ENCODE data around the gene SCAMP1. TPM values are rescaled to one million over a fixed set of nuclear protein-coding genes. Genes with fewer than 3 reads are reported as not detected.
"Not testable (repeated sequence)": the region's sequence is repeated elsewhere in the genome, so short reads cannot be mapped to it uniquely, and the experiment has no call there.

SCAMP1 gene
- total and polyA plus RNA-seq, 5 donors = 14.6 to 44.1 (median 40.1) TPM

DNA sequence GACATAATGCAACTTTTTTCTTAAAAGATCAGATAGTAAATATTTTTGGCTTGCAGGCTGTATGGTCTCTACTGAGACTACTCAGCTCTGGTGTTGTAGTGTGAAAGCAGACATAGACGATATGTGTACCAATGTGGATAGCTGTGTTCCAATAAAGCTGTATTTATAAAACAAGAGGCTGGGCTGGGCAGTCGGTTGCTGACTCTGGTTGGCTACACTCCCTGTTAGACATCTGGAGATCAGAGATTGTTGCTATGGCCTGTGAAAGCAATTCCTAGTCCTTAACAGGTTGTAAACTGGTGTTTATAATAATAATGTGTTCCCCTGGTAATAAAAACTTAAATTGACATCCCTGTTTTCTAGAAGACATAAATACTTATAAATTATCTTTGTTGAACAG, 24.4 kb upstream of the SCAMP1 start:
- WGBS = 57% methylated on average over 2 of the region's 2 CpGs
- ATAC-seq = no peak

DNA sequence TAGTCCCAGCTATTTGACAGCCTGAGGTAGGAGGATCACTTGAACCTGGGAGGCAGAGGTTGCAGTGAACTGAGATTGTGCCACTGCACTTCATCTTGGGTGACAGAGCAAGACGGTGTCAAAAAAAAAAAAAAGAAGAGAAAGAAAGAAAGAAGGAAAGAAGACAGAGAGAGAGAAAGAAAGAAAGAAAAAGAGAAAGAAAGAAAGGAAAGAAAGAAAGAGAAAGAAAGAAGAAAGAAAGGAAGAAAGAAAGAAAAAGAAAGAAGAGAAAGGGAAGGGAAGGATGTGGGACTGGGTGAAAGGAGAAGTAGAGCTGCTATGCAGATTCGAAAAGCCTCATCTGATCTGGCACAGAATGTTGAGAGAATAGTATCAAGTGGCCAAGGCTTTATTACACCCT, 23.7 kb upstream of the SCAMP1 start:
- H3K9me3 ChIP-seq (ENCODE audit: control insufficient read depth, low read length) = no peaks in the 10 kb centered on the region
- no peak for ATAC-seq
- intact Hi-C loops (cut with DNase I) = no loop called here
- H3K4me3 ChIP-seq (ENCODE audit: low read length) = no peak overlapping the region
- no peak for DNase-seq
- no peaks in the 10 kb centered on the region for H3K27me3 ChIP-seq (ENCODE audit: control insufficient read depth, insufficient read depth)
- H3K4me1 ChIP-seq (ENCODE audit: control insufficient read depth, insufficient read depth, low read length) = no peaks in the 10 kb centered on the region
- H3K27ac ChIP-seq (ENCODE audit: low read length) = no peak overlapping the region
- 96% methylated on average over 2 of the region's 2 CpGs for WGBS

More for the DNA sequence above, 24.4 kb upstream of the SCAMP1 start:
- no peak for DNase-seq
- Histone ChIP-seq H3K4me1 (ENCODE audit: control insufficient read depth, insufficient read depth, low read length) (no peaks in the 10 kb centered on the region), H3K27ac (ENCODE audit: low read length) (no peak overlapping the region), H3K9me3 (ENCODE audit: control insufficient read depth, low read length) (no peaks in the 10 kb centered on the region), H3K27me3 (ENCODE audit: control insufficient read depth, insufficient read depth) (no peaks in the 10 kb centered on the region), H3K4me3 (ENCODE audit: low read length) (no peak overlapping the region)
- intact Hi-C loops (cut with DNase I) = no loop called here

DNA sequence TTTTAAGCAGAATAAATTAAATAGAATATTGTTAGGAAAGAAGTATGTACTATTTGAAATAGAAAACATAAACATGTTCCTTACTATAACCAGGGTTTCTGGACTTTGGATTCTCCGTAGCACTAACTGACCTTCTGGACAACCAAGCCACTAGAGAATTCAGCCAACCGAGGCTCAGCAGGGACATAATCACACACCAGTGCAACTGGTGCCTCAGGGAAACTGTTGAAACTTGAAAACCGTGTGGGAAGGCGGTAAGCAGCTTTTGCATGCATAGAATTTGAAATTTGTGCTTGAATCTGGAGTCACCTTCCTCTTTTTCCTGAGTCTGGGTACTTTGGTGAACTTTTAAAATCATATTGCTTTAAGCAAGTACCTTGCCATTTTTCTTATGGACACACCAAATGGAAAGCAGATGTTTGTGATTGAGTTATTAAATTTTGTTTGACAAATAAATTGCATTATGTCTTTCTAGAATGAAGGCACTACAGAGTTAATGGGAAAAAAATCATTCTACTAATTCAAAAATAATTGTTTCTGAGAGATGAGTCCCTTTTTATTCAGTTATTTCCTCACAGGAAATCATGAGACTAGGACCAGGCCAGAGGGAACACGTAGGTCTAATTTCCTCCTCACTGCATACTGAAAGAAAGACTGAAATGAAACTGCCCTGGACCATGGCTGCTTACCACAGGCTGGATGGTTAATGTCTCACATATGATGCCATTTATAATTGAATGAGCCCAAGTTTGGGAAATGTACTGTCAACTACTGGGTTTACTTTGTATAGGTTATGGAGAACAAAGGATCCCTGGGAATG, 20.6 kb upstream of the SCAMP1 start:
- WGBS = 73% methylated on average over 5 of the region's 5 CpGs
- Histone ChIP-seq H3K4me1 (ENCODE audit: control insufficient read depth, insufficient read depth, low read length) (no peaks in the 10 kb centered on the region), H3K4me3 (ENCODE audit: low read length) (no peak overlapping the region), H3K9me3 (ENCODE audit: control insufficient read depth, low read length) (no peaks in the 10 kb centered on the region), H3K27ac (ENCODE audit: low read length) (no peak overlapping the region), H3K27me3 (ENCODE audit: control insufficient read depth, insufficient read depth) (no peaks in the 10 kb centered on the region)
- intact Hi-C loops (cut with DNase I) = no loop called here
- no peak for DNase-seq
- ATAC-seq = no peak

DNA sequence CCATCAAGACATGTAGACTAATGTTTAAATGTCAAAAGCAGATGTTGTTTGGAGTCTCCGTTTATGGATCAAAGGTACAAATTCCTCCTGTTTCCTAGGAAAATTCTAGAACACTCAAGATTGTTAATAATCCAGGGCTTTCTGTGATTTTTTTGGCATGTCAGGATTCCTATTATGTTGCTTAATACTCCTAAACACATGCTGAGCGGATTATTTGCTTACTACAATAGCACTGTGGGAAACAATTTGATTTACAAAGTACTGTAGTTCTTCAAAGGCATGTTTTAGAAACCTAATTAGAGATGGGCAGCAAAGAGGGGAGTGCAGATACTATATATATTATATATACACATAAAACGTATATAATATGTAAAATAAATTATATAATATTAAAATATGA, 19.0 kb upstream of the SCAMP1 start:
- Histone ChIP-seq H3K4me1 (ENCODE audit: control insufficient read depth, insufficient read depth, low read length) (peaks cover 4% of the 10 kb centered on the region), H3K27me3 (ENCODE audit: control insufficient read depth, insufficient read depth) (no peaks in the 10 kb centered on the region), H3K9me3 (ENCODE audit: control insufficient read depth, low read length) (no peaks in the 10 kb centered on the region), H3K4me3 (ENCODE audit: low read length) (no peak overlapping the region), H3K27ac (ENCODE audit: low read length) (no peak overlapping the region)
- DNase-seq (no peak), ATAC-seq (no peak)
- WGBS = 64% methylated on average over 3 of the region's 3 CpGs
- intact Hi-C loops (cut with DNase I) = no loop called here

DNA sequence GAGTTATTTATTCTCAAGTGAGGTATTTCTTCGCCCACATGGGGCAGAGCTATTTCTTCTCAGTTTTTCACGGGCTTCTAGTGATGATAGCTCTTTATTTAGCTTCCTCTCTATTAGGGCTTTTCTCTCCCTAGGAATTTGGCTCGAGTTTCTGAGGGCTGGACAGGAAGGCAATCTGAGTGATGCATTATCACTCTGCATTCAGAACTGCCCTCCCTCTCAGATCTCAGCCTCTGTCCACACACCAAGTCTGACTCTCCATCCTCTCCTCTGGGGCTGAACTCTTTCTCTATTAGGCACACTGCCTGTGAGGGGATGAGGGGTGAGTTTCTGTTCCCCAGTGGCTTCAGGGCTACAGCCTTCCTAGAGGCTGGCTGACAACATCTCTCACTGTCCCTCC, 14.9 kb upstream of the SCAMP1 start:
- Histone ChIP-seq H3K4me1 (ENCODE audit: control insufficient read depth, insufficient read depth, low read length) (peaks cover 4% of the 10 kb centered on the region), H3K27ac (ENCODE audit: low read length) (no peak overlapping the region), H3K4me3 (ENCODE audit: low read length) (no peak overlapping the region), H3K9me3 (ENCODE audit: control insufficient read depth, low read length) (no peaks in the 10 kb centered on the region), H3K27me3 (ENCODE audit: control insufficient read depth, insufficient read depth) (no peaks in the 10 kb centered on the region)
- DNase-seq (no peak), ATAC-seq (peak; percentile 76 to 84)
- intact Hi-C loops (cut with DNase I) = no loop called here
- 20% methylated on average over 3 of the region's 3 CpGs for WGBS

DNA sequence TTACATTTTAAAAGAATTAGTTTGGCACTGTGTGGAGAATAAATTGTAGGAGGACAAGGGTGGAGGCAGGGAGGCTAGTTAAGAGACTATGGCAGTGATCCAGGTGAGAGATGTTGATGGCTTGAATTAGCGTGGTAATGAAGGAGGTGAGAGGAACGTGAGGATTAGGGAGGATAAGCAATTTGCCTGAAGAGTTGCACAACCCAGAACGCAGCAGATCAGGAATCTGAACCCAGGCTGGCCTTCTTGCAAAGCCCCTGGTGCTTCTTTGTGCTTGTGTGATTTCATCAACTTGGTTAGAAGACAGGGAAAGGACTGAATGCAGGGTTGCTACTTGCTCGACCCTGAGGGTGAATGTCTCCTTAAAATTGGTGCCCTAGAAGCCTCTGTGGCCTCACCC, 6.9 kb upstream of the SCAMP1 start:
- Histone ChIP-seq H3K27ac (ENCODE audit: low read length) (no peak overlapping the region), H3K4me1 (ENCODE audit: control insufficient read depth, insufficient read depth, low read length) (no peaks in the 10 kb centered on the region), H3K27me3 (ENCODE audit: control insufficient read depth, insufficient read depth) (no peaks in the 10 kb centered on the region), H3K9me3 (ENCODE audit: control insufficient read depth, low read length) (no peaks in the 10 kb centered on the region), H3K4me3 (ENCODE audit: low read length) (no peak overlapping the region)
- no peak for DNase-seq
- no peak for ATAC-seq
- intact Hi-C loops (cut with DNase I) = no loop called here
- 56% methylated on average over 4 of the region's 4 CpGs for WGBS

DNA sequence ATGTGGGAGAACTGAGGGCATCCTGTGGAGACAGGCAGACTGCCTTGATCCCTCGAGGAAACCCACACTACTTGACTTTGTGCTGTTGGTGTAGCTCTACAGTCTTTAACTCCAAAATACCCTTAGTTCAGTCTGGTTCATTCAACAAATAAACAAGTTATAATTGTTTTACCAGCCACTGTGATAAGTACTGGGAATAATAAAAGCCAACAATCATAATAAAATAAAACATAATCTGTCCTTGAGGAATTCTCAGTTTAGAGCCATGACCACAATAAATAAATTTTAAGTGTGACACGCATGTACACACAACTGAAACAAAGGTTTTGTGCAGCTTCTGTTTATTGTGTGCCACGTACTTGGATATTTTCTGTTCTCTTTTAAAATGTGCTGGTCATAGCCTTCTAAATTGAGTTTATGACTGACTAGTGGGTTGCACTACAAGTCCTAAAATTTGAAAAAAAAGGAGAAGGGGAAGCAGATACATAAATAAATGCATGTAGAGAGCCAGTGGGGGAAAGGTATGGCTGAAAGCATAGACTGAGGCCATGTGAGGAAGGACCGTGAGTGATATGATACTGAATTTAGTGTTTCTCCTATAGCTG, 6.2 kb upstream of the SCAMP1 start:
- Histone ChIP-seq H3K9me3 (ENCODE audit: control insufficient read depth, low read length) (no peaks in the 10 kb centered on the region), H3K4me1 (ENCODE audit: control insufficient read depth, insufficient read depth, low read length) (no peaks in the 10 kb centered on the region), H3K27ac (ENCODE audit: low read length) (no peak overlapping the region), H3K27me3 (ENCODE audit: control insufficient read depth, insufficient read depth) (no peaks in the 10 kb centered on the region), H3K4me3 (ENCODE audit: low read length) (no peak overlapping the region)
- 60% methylated on average over 4 of the region's 4 CpGs for WGBS
- ATAC-seq (no peak), DNase-seq (no peak)
- intact Hi-C loops (cut with DNase I) = no loop called here

DNA sequence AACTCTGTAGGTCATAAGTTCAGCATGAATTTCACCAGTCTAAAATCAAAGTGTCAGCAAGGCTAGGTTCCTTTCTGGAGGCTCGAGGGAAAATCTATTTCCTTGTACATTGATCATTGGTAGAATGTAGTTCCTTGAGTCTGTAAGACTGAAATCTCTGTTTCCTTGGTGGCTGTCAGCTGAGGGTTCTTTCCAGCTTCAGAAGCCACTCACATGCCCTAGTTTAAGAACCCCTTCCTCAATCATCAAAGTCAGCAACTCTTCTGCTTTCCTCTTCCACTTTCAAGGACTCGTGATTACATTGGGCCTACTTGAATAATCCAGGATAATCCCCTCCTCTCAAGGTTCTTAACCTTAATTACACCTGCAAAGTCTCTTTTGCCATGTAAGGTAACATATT, 4.9 kb upstream of the SCAMP1 start:
- Histone ChIP-seq H3K27me3 (ENCODE audit: control insufficient read depth, insufficient read depth) (no peaks in the 10 kb centered on the region), H3K4me3 (ENCODE audit: low read length) (no peak overlapping the region), H3K4me1 (ENCODE audit: control insufficient read depth, insufficient read depth, low read length) (no peaks in the 10 kb centered on the region), H3K27ac (ENCODE audit: low read length) (no peak overlapping the region), H3K9me3 (ENCODE audit: control insufficient read depth, low read length) (no peaks in the 10 kb centered on the region)
- ATAC-seq (no peak), DNase-seq (no peak)
- WGBS = 92% methylated on average over 2 of the region's 2 CpGs
- intact Hi-C loops (cut with DNase I) = loop anchor here in 3 of 4 donors (5.0 kb wide), 1 partner anchor 58 kb away; no protein-coding TSS in a partner anchor

DNA sequence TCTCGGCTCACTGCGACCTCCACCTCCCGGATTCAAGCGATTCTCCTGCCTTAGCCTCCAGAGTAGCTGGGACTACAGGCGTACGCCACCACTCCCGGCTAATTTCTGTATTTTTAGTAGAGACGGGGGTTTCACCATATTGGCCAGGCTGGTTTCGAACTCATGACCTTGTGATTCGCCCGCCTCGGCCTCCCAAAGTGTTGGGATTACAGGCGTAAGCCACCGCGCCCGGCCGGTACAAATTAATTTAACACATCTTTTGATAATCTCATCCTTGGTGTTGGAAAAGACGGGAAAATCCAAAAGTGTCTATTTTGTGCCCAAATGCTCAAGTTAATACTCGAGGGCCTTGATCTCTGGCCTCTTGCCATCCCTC, 974 bp upstream of the SCAMP1 start:
- not testable (repeated sequence) for H3K9me3 ChIP-seq (ENCODE audit: control insufficient read depth, low read length); H3K27ac ChIP-seq (ENCODE audit: low read length); ATAC-seq; H3K27me3 ChIP-seq (ENCODE audit: control insufficient read depth, insufficient read depth); H3K4me1 ChIP-seq (ENCODE audit: control insufficient read depth, insufficient read depth, low read length)
- DNase-seq = peak in 1 of 3 donors; percentile 54
- peak overlapping the region; percentile 56 for H3K4me3 ChIP-seq (ENCODE audit: low read length)
- intact Hi-C loops (cut with DNase I) = loop anchor here in 3 of 4 donors (5.0 kb wide), 1 partner anchor 62 kb away; no protein-coding TSS in a partner anchor
- WGBS = 80% methylated on average over 19 of the region's 19 CpGs

DNA sequence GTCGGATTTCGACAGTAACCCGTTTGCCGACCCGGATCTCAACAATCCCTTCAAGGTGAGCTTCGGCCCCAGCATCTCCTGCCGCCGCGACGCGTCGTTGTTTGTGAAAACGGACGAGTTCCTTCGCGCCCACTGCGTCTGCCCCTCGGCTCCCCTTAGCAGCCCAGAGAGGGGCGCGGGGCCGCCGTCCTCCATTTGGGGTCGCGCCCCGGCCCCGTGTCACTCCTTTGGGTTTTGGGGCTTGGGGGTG, 182 bp downstream of the SCAMP1 start:
- Histone ChIP-seq H3K27ac (ENCODE audit: low read length) (peak overlapping the region; percentile 48), H3K9me3 (ENCODE audit: control insufficient read depth, low read length) (no peaks in the 10 kb centered on the region), H3K4me3 (ENCODE audit: low read length) (peak overlapping the region; percentile 56), H3K4me1 (ENCODE audit: control insufficient read depth, insufficient read depth, low read length) (no peaks in the 10 kb centered on the region), H3K27me3 (ENCODE audit: control insufficient read depth, insufficient read depth) (no peaks in the 10 kb centered on the region)
- under 1% methylated on average over 26 of the region's 26 CpGs for WGBS
- DNase-seq (no peak), ATAC-seq (no peak)
- intact Hi-C loops (cut with DNase I) = loop anchor here in 1 of 4 donors (5.0 kb wide), 1 partner anchor 68 kb away; the partner anchor contains the start of gene AP3B1

DNA sequence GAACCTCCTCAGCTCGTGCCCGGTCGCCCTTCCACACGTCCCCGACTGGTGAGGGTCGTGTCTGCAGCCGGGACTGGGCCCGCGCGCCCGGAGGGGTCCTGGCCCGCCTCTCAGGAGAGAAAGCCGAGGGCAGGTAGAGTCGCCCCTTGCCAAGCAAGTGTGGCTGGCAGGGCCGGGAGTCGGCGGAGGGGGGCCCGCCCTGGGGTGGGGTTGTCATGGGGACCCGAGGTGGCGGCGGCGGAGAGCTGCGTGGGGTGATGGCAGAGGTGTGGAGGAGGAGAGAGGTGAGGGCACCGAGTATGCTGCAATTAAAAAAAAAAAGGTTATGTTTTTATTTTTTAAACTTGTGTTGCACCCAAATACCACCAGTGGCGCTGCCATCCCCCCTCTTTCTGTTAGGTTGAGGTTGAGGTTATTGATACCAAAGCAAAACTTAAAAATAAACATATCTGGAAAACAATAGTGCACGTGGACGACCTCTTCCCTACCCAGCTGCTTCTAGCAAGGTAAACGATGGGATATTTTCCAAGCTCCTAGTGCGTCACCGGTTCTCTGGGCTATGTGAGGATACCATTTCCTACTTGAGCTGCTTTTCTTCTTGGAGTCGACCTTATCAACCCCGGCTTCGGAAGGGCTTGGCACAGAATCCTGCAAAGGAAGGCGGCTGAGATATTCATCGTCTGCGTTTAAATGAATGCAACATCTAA, 660 bp downstream of the SCAMP1 start:
- intact Hi-C loops (cut with DNase I) = loop anchor here in 1 of 4 donors (5.0 kb wide), 1 partner anchor 69 kb away; the partner anchor contains the start of gene AP3B1
- under 1% methylated on average over 36 of the region's 36 CpGs for WGBS
- DNase-seq (peak; percentile 53 to 87 (median 76)), ATAC-seq (peak; percentile 58 to 70)
- Histone ChIP-seq H3K27me3 (ENCODE audit: control insufficient read depth, insufficient read depth) (no peaks in the 10 kb centered on the region), H3K9me3 (ENCODE audit: control insufficient read depth, low read length) (no peaks in the 10 kb centered on the region), H3K27ac (ENCODE audit: low read length) (peak overlapping the region; percentile 48), H3K4me1 (ENCODE audit: control insufficient read depth, insufficient read depth, low read length) (no peaks in the 10 kb centered on the region), H3K4me3 (ENCODE audit: low read length) (peak overlapping the region; percentile 56)

Data from right cardiac atrium (tissue), 5 donors.